Effector CD8-positive, alpha-beta T cell (primary cell): Measurements from ENCODE around the gene EXOC6B.
"Not testable (repeated sequence)": the region's sequence is repeated elsewhere in the genome, so short reads cannot be mapped to it uniquely, and the experiment has no call there.

Experiments
- DNase-seq: peaks from one replicate; lab custom pipeline; 2025; lab: John Stamatoyannopoulos, UW

EXOC6B gene

GRCh38 chr2:72607189-72607588, 218.6 kb downstream of the EXOC6B start:
- DNase-seq, result no peak

GRCh38 chr2:72605836-72606442, 219.9 kb downstream of the EXOC6B start:
- DNase-seq, result no peak

- DNase-seq, result no peak
Measured at GRCh38 chr2:72604468-72604867, 221.4 kb downstream of the EXOC6B start.

GRCh38 chr2:72603481-72603880, 222.4 kb downstream of the EXOC6B start:
- DNase-seq, result no peak

- no peak for DNase-seq
Measured at GRCh38 chr2:72602711-72603110, 223.1 kb downstream of the EXOC6B start.

- no peak for DNase-seq
Measured at GRCh38 chr2:72602095-72602494, 223.7 kb downstream of the EXOC6B start.

GRCh38 chr2:72583836-72584235, 242.0 kb downstream of the EXOC6B start:
- not testable (repeated sequence) for DNase-seq

- no peak for DNase-seq
Measured at GRCh38 chr2:72583376-72583775, 242.5 kb downstream of the EXOC6B start.

GRCh38 chr2:72581560-72582181, 244.2 kb downstream of the EXOC6B start:
- no peak for DNase-seq

GRCh38 chr2:72579591-72580180, 246.1 kb downstream of the EXOC6B start:
- no peak for DNase-seq

GRCh38 chr2:72576861-72577260, 249.0 kb downstream of the EXOC6B start:
- DNase-seq, result no peak

- no peak for DNase-seq
Measured at GRCh38 chr2:72576459-72576858, 249.4 kb downstream of the EXOC6B start.

- DNase-seq, result no peak
Measured at GRCh38 chr2:72574886-72575285, 250.9 kb downstream of the EXOC6B start.

GRCh38 chr2:72573232-72573631, 252.6 kb downstream of the EXOC6B start:
- no peak for DNase-seq

GRCh38 chr2:72572501-72572900, 253.3 kb downstream of the EXOC6B start:
- DNase-seq, result no peak

- no peak for DNase-seq
Measured at GRCh38 chr2:72570413-72570812, 255.4 kb downstream of the EXOC6B start.

- DNase-seq, result no peak
Measured at GRCh38 chr2:72562451-72563153, 263.2 kb downstream of the EXOC6B start.

- DNase-seq, result no peak
Measured at GRCh38 chr2:72561621-72562318, 264.1 kb downstream of the EXOC6B start.

GRCh38 chr2:72555943-72556342, 269.9 kb downstream of the EXOC6B start:
- DNase-seq, result no peak

GRCh38 chr2:72555363-72555762, 270.5 kb downstream of the EXOC6B start:
- DNase-seq, result not testable (repeated sequence)

- DNase-seq, result not testable (repeated sequence)
Measured at GRCh38 chr2:72554910-72555309, 270.9 kb downstream of the EXOC6B start.

GRCh38 chr2:72554381-72554780, 271.5 kb downstream of the EXOC6B start:
- DNase-seq, result no peak
